Measurements from ENCODE around the gene HNRNPK. TPM values are rescaled to one million over a fixed set of nuclear protein-coding genes. Genes with fewer than 3 reads are reported as not detected.
A peak's percentile ranks its signal among the peaks of the same experiment; 100 is the strongest.

Gene HNRNPK
- total and polyA plus RNA-seq, 8 donors = 90.1 to 245 (median 208) TPM

- intact Hi-C loops (cut with DNase I) = no loop called here
- no peak for TF ChIP-seq CTCF (IDR thresholded peaks at IDR 0.05)
- H3K27ac ChIP-seq = no peak overlapping the region
Observed at GRCh38 chr9:83992901-83993300, 12.9 kb upstream of the HNRNPK start.

GRCh38 chr9:83992407-83992806 lies 12.4 kb upstream of the HNRNPK start:
- H3K36me3 ChIP-seq = no peaks in the 10 kb centered on the region
- H3K27ac ChIP-seq = no peak overlapping the region
- peaks cover 7 to 22% (median 14%) of the 10 kb centered on the region in 3 donors for H3K4me1 ChIP-seq
- no peak overlapping the region for H3K4me3 ChIP-seq
- TF ChIP-seq CTCF (IDR thresholded peaks at IDR 0.05) = no peak
- peak; percentile 84 to 96 (median 92) for ATAC-seq
- peak in 2 of 6 donors; percentile 33 to 35 for DNase-seq
- no peaks in the 10 kb centered on the region for H3K9me3 ChIP-seq
- 10 to 19% methylated on average over 1 of the region's 1 CpG for WGBS, 2 donors
- no peaks in the 10 kb centered on the region for H3K27me3 ChIP-seq
- peak; percentile 39 for FAIRE-seq
- intact Hi-C loops (cut with DNase I) = no loop called here

More at GRCh38 chr9:83992901-83993300, 12.9 kb upstream of the HNRNPK start:
- DNase-seq (no peak), FAIRE-seq (no peak), ATAC-seq (no peak)
- Histone ChIP-seq H3K36me3 (no peaks in the 10 kb centered on the region), H3K4me1 (peaks cover 6 to 22% (median 11%) of the 10 kb centered on the region in 3 donors), H3K9me3 (no peaks in the 10 kb centered on the region), H3K4me3 (no peak overlapping the region), H3K27me3 (no peaks in the 10 kb centered on the region)

GRCh38 chr9:83991355-83991754 lies 11.3 kb upstream of the HNRNPK start:
- Histone ChIP-seq H3K27ac (no peak overlapping the region), H3K9me3 (no peaks in the 10 kb centered on the region), H3K4me3 (no peak overlapping the region), H3K4me1 (peaks cover 15 to 27% (median 18%) of the 10 kb centered on the region in 3 donors), H3K36me3 (no peaks in the 10 kb centered on the region), H3K27me3 (no peaks in the 10 kb centered on the region)
- no peak for DNase-seq
- 93 to 96% methylated on average over 1 of the region's 1 CpG for WGBS, 2 donors
- no peak for ATAC-seq
- TF ChIP-seq CTCF (IDR thresholded peaks at IDR 0.05) = no peak
- no peak for FAIRE-seq
- intact Hi-C loops (cut with DNase I) = no loop called here

- no peak for DNase-seq
- ATAC-seq = no peak
- Histone ChIP-seq H3K4me3 (no peak overlapping the region), H3K9me3 (no peaks in the 10 kb centered on the region), H3K36me3 (no peaks in the 10 kb centered on the region), H3K27ac (no peak overlapping the region), H3K4me1 (peaks cover 18 to 29% (median 21%) of the 10 kb centered on the region in 3 donors), H3K27me3 (no peaks in the 10 kb centered on the region)
- FAIRE-seq = no peak
- TF ChIP-seq CTCF (IDR thresholded peaks at IDR 0.05) = no peak
- intact Hi-C loops (cut with DNase I) = no loop called here
- WGBS, 2 donors = 39 to 42% methylated on average over 2 of the region's 2 CpGs
Observed at GRCh38 chr9:83988411-83988810, 8.4 kb upstream of the HNRNPK start.

- Histone ChIP-seq H3K36me3 (no peaks in the 10 kb centered on the region), H3K27ac (peak overlapping the region in 2 of 4 donors; percentile 28 to 57), H3K4me1 (peaks cover 16 to 23% (median 18%) of the 10 kb centered on the region in 3 donors), H3K4me3 (no peak overlapping the region), H3K9me3 (no peaks in the 10 kb centered on the region), H3K27me3 (no peaks in the 10 kb centered on the region)
- TF ChIP-seq CTCF (IDR thresholded peaks at IDR 0.05) = no peak
- DNase-seq = no peak
- FAIRE-seq = no peak
- intact Hi-C loops (cut with DNase I) = no loop called here
- 93 to 95% methylated on average over 1 of the region's 1 CpG for WGBS, 2 donors
- ATAC-seq = no peak
Observed at GRCh38 chr9:83987402-83987791, 7.4 kb upstream of the HNRNPK start.

All from pancreas (tissue), 10 donors.